Activated CD4-positive, CD25-positive, alpha-beta regulatory T cell (primary cell): Measurements from ENCODE around the gene OR9Q1.

Experiments used
- DNase-seq, 4 experiments: peaks; one replicate each; lab custom pipeline; 2025; lab: John Stamatoyannopoulos, UW

Gene OR9Q1

DNA sequence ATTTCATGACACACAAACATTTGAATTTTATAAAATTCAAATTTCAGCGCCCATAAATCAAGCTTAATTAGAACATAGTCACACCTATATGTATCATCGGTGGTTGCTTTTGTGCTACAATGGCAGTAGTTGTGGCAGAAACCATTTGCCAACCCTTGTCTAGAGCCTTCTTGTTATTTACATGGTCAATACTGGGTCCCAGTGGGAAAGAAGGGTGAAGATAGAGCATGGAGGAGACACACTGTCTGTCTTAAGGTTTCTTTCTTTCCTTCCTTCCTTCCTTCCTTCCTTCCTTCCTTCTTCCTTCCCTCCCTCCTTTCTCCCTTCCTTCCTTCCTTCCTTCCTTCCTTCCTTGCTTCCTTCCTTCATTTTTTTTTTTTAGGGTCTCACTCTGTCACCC lies 10.8 kb downstream of the OR9Q1 start:
- DNase-seq = no peak

DNA sequence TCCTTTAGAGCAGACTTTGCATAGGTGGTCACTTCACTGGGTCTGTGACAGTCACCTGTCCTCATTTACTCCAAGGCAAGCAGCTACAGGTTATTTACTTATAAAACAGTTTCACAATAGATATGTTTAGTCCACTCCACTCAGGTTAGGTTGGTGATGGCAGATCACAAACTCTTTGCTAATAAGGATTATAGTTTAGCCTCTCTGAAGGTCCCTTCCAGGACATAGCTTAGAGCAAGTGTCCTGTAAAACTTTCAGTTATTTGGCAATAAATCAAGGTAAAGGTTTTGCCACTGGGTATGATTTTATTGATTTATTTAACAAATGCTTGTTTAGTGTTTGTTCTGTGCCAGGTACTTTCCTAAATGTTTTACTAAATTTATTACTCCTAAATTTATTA lies 15.9 kb downstream of the OR9Q1 start:
- no peak for DNase-seq

DNA sequence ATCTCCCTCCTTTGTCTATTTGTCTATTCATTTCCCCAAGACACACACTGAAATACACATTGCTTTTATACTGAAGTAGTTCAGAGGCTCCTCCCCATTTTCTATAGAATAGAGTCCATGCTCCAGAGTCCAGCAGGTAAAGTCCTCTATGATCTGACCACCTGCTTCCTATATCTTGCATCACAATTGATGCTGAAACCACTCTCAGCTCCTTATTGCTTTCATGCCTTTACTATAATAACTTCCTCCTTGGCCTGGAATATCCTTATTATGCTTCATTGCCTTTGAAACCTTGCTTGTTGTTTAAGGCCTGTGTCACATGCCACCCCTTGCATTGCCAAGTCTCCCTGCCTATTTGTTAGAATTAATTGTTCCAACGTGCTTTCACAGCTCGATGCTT lies 19.7 kb downstream of the OR9Q1 start:
- DNase-seq = no peak

DNA sequence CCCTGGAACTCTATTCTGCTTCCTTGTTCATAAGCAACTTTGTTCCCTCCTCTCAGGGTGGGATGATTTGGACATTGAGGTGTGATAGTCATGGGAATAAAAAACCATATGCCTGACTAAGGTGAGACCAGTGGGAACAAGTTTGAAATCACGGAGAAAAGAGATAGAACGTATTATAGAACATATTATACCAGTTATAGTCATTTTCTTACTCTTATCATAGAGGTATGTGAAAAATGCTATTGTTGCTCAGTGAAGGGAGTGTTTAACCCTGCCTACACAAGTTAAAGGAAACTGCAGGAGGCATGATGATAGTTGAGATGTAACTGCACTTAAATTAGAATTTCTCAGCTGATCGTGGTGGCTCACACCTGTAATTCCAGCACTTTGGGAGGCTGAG lies 22.6 kb downstream of the OR9Q1 start:
- DNase-seq = no peak

DNA sequence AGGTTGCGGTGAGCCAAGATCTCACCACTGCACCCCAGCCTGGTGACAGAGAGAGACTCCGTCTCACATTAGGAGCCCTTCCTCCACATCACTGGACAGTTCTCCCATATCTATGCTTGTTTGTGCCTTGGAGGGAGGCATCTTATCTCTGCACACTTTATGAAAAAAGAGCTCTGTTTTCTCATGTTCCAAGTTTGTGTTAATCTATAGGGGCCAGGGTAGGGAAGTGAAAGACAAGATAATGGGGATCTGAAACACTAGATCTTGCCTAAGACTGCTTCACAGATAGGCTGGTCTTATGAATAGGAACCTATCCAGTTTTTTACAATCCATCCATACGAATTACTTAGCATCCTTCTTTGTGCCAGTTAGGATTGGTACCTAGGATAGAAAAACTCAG lies 24.1 kb downstream of the OR9Q1 start:
- no peak for DNase-seq

DNA sequence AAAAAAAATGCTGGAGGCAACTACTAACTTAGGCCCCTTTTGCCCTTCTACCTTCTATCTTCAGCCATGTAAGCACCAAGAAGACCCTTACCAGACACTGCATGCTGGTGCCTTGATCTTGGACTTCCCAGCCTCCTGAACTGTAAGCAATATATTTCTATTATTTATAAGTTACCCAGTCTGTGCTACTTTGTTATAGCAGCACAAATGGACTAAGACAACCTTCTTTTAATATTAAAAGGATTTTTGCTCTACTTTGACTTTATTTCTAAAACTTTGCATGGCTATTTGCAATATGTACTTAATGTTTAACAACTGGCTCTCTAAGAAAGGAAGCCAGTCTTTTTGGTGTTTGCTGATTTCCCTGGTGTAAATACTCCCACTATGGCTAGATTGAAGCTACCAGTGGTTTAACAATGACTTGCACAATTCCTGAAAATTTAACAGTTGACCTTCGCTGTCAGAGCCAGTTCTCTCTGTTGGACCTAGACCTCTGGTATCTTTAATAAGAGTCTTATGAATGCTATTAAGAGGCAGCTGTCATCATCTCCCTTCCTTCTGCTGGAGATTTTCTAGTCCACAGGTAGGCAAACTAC lies 32.2 kb downstream of the OR9Q1 start:
- no peak for DNase-seq

DNA sequence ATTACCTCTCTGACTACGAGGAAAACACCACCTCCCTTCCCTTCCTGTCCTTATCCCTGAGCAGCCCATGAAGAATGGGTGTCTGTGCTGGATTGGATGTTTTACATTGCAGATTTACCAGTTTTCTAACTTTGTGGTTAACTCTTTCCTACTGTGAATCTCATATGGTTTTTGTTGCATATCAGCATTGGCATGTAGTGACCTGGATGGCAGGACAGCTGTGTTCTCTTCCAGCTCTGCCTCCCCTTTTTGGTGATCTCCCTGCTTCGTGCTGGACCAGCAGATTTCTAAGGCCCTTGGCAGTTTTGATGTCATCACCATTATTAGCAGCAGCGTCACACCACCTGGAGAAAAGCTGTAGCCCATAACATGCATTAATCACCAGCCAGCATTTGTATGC lies 33.8 kb downstream of the OR9Q1 start:
- DNase-seq = no peak

DNA sequence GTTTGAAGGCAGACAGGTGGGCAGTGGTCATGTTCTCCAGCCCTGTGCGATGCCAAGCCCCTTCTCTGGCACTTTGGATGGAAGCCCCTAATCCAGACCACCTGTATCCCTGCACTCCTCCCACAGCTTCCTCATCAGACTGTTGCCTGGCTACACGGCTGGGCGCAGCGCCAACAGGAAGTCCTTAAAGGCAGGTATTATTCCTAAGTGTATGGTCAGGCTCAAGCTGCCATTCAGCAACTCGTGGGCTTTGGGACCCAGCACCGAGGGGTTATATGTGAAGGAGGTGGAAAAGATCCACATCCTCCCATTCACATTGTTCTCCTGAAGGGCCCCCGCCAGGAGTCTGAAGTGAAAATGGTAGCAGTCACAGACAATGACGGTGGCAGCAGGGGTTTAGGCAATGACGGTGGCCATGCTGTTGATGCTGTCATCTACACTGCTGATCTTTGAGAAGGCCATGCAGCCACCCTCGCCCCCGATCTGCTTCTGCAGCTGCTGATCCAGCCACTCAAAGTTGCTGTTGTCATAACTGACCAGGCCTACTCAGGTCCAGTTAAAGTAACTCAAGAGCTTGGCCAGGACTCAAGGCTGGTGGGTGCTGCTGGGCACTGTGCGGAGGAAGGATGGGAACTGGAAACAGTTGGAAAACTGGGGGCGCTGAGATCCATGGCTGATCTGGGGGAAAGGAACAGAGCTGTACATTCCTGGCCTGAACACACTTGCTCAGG lies 34.8 kb downstream of the OR9Q1 start:
- no peak for DNase-seq

DNA sequence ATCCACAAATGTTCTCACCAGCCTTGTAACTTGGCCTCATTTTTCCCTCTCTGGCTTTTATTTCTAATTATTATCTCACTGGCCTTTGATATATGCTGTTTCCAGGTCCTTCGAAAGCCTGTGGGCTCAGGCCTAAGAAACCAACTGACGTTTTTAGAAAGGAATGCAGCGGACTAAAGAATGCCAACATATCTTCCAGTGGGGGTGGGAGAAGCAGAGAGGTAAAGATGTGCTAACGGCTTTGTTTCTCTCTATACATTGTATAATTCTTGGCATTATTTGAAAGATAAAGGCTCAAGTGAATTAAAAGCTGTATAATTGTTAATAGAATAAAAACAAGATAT lies 35.3 kb downstream of the OR9Q1 start:
- DNase-seq = no peak

DNA sequence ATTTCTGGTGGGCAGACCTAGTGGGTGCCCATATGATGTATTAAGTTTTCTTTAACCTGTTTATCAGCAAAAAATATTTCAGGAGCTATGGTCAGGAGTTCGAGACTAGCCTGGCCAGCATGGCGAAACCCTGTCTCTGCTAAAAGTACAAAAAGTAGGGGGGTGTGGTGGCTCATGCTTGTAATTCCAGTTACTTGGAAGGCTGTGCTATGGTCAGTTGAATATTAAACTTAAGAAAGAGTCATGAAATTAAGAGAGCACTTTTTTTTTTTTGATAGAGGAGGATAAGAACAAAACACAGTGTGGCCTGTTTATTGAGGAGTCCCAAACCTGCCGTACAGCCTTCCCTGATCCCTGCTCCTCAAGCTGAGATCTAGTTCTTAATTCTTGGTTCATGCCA lies 36.9 kb downstream of the OR9Q1 start:
- no peak for DNase-seq

DNA sequence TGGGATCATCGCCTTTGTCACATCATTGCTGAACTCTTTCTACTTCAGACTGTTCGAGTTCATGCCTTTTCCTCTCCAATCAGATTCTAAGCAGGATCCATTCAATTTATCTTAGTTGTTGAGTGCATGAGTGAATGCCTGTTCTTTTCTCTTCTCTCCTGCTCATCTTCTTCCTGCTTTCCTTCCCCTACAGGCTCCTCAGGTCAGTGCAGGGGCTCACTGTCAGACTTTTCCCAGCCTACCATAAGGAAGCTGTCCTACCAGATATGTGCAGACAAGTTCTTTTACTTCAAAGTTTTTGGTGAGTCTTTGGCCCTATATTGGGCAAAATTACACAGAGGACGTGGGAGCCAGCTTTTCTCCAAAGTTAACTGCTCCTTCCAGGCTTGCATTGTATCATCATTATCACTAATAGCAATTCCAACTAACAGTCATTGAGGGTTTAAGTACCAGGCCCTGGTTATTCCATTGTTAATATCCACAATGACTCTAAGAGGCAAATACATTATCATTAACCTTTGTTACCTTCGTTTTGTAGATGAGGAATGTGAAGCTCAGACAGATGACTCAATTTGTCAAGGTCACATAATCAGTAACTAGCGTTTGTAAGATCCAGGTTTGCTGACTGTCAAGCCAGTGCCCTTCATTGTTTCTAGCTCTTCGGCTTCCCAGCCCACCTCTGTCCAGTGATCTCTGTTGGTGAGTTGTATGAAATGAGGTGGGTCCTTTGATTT lies 37.4 kb downstream of the OR9Q1 start:
- DNase-seq = no peak

DNA sequence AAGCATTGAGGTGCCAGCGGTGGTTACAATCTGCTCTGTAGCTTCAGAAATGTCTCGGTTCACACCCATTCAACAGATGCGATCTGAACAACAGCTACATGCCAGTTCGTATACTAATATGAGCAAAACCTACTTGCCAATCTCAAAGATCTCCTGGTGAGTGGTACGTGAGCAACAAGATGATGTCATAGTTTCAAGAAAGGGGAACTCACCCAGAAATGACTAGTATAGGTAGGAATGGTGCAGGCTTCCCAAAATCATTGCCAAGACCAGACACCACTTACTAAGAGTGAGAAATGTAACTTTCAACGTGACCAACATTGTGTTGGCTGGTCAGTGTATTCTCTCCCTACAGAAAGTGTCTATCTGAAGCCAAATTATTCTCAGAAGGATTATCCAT lies 38.1 kb downstream of the OR9Q1 start:
- no peak for DNase-seq

DNA sequence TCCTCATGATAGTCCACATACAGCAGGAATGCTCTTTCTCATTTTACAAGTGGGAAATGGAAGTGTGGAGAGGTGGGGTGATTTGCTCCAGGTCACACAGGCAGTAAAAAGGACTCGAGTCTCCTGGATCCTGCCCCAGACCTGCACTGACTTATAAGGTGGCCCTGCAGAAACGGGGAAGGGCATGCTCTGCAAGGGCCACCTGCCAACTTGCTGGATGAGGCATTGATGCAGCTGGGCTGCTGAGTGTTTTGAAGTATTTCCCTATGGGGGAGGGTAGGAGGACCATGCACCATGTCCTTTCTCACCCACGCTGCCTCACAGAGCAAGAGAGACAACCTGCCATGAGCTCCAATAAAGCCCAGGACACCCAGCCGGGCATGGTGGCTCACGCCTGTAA lies 44.0 kb downstream of the OR9Q1 start:
- DNase-seq = no peak

DNA sequence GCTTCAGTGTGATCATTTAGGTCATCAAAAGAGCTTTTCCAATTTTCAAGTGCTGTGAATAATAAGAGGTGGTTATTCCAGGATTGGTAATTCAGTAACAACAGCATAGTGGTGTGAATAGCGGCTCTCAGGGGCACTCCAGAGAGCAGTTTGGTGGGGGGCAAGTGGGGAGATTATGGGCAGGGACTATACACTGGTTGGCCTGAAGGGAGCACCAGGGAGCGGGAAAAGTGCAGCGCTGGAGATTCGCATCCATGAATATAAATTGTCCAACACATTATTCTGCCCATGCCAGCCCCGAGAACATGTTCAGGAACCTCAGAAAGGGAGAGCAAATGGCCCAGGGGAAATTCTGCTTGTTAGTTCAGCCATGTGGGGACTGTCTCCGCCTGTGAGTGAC lies 45.0 kb downstream of the OR9Q1 start:
- DNase-seq = no peak

DNA sequence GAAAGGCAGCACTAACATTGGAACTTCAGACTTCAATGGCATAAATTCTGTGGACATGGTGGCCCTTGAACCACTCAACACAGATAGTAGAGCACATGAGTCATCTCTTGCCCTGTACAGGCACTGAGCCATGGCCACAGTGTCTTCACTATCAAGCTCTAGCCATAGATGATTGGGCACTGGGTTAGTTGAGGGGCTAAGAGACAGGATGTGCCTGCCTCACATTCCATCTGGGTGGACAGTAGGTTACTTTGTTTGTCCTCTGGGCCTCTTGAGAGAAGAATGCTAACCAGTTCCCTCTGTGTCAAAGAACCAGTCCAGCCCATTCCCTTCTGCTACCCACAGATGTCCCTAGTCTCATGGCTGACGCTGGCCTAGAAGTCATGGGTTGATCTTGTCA lies 46.9 kb downstream of the OR9Q1 start:
- DNase-seq = no peak

DNA sequence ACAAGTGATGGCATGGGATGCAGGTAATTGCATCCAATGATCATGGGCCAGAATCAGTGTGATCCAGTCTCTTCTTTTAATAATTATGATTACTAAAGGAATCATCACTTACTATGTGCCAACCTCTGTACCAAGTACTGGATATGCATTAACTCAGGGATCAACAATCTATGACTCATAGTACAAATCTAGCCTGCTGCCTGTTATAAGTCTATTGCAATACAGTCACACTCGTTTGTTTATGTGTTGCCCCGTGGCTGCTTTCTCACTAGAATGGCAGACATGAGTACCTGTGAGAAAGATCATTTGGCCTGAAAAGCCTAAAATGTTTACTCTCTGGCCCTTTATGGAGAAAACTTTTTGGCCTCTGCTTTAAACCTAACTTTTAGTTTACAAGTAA lies 52.1 kb downstream of the OR9Q1 start:
- no peak for DNase-seq

DNA sequence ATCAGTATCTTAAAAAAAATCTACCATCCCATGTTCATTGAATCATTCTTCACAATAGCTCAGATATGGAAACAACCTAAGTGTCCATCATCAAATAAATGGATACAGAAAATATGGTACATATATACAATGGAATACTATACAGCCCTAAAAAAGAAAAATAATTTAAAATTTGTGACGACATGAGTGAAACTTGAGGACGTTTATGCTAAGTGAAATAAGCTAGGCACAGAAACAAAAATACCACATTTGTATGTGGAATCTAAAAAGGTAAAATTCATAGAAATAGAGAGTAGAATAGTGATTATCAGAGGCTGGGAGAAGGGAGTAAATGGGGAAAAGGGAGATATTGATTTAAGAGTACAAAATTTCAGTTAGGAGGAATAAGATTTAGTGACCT lies 62.8 kb downstream of the OR9Q1 start:
- no peak for DNase-seq

DNA sequence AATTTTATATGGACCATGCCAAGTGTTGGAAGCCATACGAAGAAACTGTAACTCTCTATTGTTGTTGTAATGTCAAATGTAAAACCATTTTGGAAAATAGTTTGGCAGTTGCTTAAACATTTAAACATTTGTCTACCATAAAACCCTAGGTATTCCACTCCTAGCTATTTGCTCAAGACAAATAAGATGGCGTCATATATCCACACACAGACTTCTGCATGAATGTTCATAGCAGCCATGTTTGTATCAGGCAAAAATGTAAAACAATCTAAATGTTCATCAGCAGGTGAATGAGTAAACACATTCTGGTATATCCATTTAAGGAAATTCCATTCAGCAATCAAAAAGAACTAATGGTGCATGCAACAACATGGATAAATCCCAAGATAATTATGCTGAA lies 73.8 kb downstream of the OR9Q1 start:
- DNase-seq = no peak

DNA sequence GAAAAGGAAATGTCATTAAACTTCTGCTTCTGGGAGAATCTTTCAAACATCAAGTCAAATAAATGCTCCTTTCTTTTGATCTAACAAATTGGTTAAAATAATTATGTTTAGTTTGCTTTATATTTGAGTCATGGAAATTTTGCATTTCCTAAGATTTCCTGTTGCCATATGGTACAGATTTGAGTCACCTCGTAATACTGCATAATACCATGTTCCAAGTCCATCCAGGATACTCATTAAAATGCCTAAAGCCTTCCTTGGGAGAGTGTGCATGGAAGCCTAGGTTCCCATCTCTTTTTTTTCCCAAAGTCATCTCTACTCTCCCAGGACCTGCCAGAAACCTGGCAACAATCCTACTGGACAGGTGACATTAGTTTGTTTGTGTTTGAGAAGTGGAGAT lies 97.4 kb downstream of the OR9Q1 start:
- no peak for DNase-seq

DNA sequence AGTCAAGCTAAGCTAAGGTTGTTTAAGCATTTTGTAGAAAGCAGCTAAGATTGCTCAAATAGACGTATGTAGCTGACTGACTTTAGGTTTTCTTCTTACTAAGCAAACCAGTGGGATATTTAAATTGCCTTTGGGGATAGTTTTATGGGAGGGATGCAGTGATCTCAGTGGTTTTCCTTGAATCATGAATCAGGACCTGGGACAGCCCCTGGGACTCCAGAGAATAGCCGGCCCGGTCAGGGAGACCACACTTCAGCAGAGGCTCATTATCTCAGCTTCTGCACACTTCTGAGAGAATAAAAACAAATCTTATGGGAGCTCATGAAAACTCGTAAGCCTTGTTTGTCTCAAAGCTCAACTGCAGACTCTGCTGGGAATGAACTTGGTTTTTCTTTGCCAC lies 101.8 kb downstream of the OR9Q1 start, which contains the start of gene OR9I1:
TSS of gene OR9I1 (minus strand) at position 62 of the 400 bp plus-strand sequence. CDS start 6,086 bp downstream, outside the sequence.
- DNase-seq = no peak

DNA sequence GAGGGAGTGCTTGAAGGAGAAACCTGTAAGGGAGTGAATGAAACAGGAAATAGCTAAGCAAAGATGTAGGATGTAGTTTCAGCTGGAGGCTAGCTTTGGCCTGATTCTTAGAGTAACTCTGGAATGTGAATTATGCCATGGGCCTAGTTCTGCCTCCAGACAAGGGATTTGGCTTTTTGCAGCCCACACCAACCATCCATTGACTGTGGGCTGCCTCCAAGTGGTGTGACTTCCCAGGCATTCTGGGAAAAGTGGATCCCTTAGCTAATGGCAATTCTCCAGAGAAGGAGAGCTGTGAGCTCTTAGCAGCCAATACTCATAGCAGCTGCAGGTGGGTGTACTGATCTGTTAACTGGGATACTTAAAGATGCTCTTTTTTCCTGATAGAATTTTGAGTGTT lies 103.7 kb downstream of the OR9Q1 start:
- DNase-seq = no peak

DNA sequence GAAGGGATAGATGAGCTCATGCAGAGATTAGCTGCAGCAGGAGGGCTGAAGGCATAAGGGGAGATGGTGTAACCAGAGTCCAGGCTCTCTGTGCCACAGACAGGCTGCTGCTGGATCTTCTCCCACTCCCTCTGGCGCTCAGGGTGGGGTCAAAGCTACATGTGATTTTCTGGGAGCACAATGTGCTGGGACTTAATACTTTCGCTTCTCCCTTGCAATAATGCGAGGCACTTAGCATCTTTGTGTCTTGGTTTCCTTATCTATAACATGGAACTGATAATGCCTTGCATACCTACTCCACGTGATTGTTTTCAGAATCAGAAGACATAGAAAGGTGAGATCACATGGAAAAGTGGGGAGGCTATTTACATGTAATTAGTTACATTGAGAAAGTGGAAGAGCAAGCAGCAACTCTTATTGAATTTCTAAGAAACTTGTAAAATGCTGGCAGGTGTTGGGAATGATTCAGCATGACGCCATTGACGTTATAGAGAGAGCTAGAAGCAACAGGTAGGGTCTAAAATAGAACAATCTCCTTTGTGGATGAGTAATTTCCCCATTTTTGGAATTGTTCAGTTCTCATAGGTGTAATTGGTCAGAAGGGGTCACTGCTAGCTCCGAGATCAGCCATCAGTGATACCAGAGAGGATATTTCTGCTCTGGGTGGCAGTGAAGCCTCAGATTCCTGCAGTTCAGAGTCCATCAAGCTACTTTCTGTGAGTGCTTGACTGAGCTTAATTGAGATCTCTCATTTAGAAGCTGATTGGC lies 109.8 kb downstream of the OR9Q1 start:
- DNase-seq = no peak

DNA sequence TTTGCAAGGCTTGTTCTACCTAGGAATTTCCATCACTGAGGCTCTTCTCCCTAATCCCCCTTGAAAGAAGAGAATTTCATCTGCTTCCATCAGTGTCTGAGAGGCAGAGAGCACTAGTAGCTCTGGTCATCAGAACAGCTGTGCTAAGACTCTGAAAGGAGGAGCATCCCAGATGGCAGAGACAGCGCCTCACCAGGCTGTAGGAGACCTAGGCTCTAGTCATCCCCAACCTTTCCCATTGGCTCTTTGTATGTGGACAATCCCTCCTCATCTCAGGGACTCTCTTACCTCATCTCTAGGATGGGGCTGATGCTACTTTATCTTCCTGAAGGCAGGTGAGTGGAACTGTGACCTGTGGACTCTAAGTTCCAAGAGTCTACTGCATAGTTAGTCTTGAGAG lies 110.5 kb downstream of the OR9Q1 start:
- DNase-seq = no peak
